Measurements from ENCODE around the gene TMTC3.

Gene TMTC3

GRCh38 chr12:88145567-88146505 lies 3.7 kb downstream of the TMTC3 start:
- peaks cover 10% of the 10 kb centered on the region for H3K79me2 ChIP-seq (ENCODE audit: control insufficient read depth, insufficient read depth, low read length)
- H3K4me2 ChIP-seq (ENCODE audit: low read length): no peak overlapping the region
- H3K79me1 ChIP-seq (ENCODE audit: low read length): no peaks in the 10 kb centered on the region
- no peak overlapping the region for H3K4me3 ChIP-seq (ENCODE audit: low read length)
- H3K23ac ChIP-seq (ENCODE audit: low read length): no peak overlapping the region
- H4K8ac ChIP-seq (ENCODE audit: low read depth, low read length): no peak overlapping the region
- no peak overlapping the region for H2AK5ac ChIP-seq (ENCODE audit: low read length)
- H3K18ac ChIP-seq (ENCODE audit: low read length): peak overlapping the region; percentile 61
- H2BK5ac ChIP-seq (ENCODE audit: low read length): peak overlapping the region; percentile 44
- H3K27ac ChIP-seq (ENCODE audit: low read depth, low read length): peak overlapping the region; percentile 20
- peaks cover 1% of the 10 kb centered on the region for H3K4me1 ChIP-seq (ENCODE audit: control insufficient read depth, low read depth, low read length)
- WGBS (ENCODE audit: extremely low coverage, insufficient coverage, low lambda C conversion rate): no CpG with 5 or more reads among the region's 5 CpGs
- H4K5ac ChIP-seq (ENCODE audit: low read length): no peak overlapping the region
- H3K27me3 ChIP-seq (ENCODE audit: insufficient read depth, low read length, poor library complexity): no peaks in the 10 kb centered on the region
- H3K56ac ChIP-seq (ENCODE audit: low read length): peak overlapping the region; percentile 15
- no peak overlapping the region for H2BK120ac ChIP-seq (ENCODE audit: low read depth, low read length)
- H3K9ac ChIP-seq (ENCODE audit: low read length): no peak overlapping the region
- no peaks in the 10 kb centered on the region for H3K36me3 ChIP-seq (ENCODE audit: control insufficient read depth, insufficient read depth, low read length)
- peak overlapping the region; percentile 68 for H3K4ac ChIP-seq (ENCODE audit: low read depth, low read length)
- H2BK15ac ChIP-seq (replicated peaks; ENCODE audit: low read depth): no peak overlapping the region
- peak; percentile 58 for DNase-seq

GRCh38 chr12:88150063-88150462 lies 8.0 kb downstream of the TMTC3 start:
- Histone ChIP-seq H2BK120ac (ENCODE audit: low read depth, low read length) (no peak overlapping the region), H2BK15ac (replicated peaks; ENCODE audit: low read depth) (no peak overlapping the region), H3K79me1 (ENCODE audit: low read length) (no peaks in the 10 kb centered on the region), H4K5ac (ENCODE audit: low read length) (no peak overlapping the region), H3K56ac (ENCODE audit: low read length) (no peak overlapping the region), H3K9ac (ENCODE audit: low read length) (no peak overlapping the region), H3K4me1 (ENCODE audit: control insufficient read depth, low read depth, low read length) (no peaks in the 10 kb centered on the region), H3K4ac (ENCODE audit: low read depth, low read length) (no peak overlapping the region), H3K18ac (ENCODE audit: low read length) (no peak overlapping the region), H3K27ac (ENCODE audit: low read depth, low read length) (no peak overlapping the region), H4K8ac (ENCODE audit: low read depth, low read length) (no peak overlapping the region), H2AK5ac (ENCODE audit: low read length) (no peak overlapping the region), H3K23ac (ENCODE audit: low read length) (no peak overlapping the region), H3K4me2 (ENCODE audit: low read length) (no peak overlapping the region), H3K27me3 (ENCODE audit: insufficient read depth, low read length, poor library complexity) (no peaks in the 10 kb centered on the region), H3K79me2 (ENCODE audit: control insufficient read depth, insufficient read depth, low read length) (peaks cover 4% of the 10 kb centered on the region), H3K4me3 (ENCODE audit: low read length) (no peak overlapping the region), H3K36me3 (ENCODE audit: control insufficient read depth, insufficient read depth, low read length) (no peaks in the 10 kb centered on the region), H2BK5ac (ENCODE audit: low read length) (no peak overlapping the region)
- no CpG with 5 or more reads among the region's 2 CpGs for WGBS (ENCODE audit: extremely low coverage, insufficient coverage, low lambda C conversion rate)
- peak; percentile 21 for DNase-seq

GRCh38 chr12:88153959-88154358 lies 11.9 kb downstream of the TMTC3 start:
- peaks cover 3% of the 10 kb centered on the region for H3K79me2 ChIP-seq (ENCODE audit: control insufficient read depth, insufficient read depth, low read length)
- no peak overlapping the region for H2BK5ac ChIP-seq (ENCODE audit: low read length)
- DNase-seq: no peak
- H2BK15ac ChIP-seq (replicated peaks; ENCODE audit: low read depth): no peak overlapping the region
- H3K4me2 ChIP-seq (ENCODE audit: low read length): no peak overlapping the region
- no peak overlapping the region for H4K5ac ChIP-seq (ENCODE audit: low read length)
- no peak overlapping the region for H3K9ac ChIP-seq (ENCODE audit: low read length)
- H3K56ac ChIP-seq (ENCODE audit: low read length): no peak overlapping the region
- no peaks in the 10 kb centered on the region for H3K4me1 ChIP-seq (ENCODE audit: control insufficient read depth, low read depth, low read length)
- H2BK120ac ChIP-seq (ENCODE audit: low read depth, low read length): no peak overlapping the region
- H4K8ac ChIP-seq (ENCODE audit: low read depth, low read length): no peak overlapping the region
- no peaks in the 10 kb centered on the region for H3K36me3 ChIP-seq (ENCODE audit: control insufficient read depth, insufficient read depth, low read length)
- no CpG with 5 or more reads among the region's 3 CpGs for WGBS (ENCODE audit: extremely low coverage, insufficient coverage, low lambda C conversion rate)
- H3K18ac ChIP-seq (ENCODE audit: low read length): no peak overlapping the region
- no peak overlapping the region for H3K27ac ChIP-seq (ENCODE audit: low read depth, low read length)
- no peak overlapping the region for H2AK5ac ChIP-seq (ENCODE audit: low read length)
- H3K27me3 ChIP-seq (ENCODE audit: insufficient read depth, low read length, poor library complexity): no peaks in the 10 kb centered on the region
- H3K4ac ChIP-seq (ENCODE audit: low read depth, low read length): no peak overlapping the region
- no peak overlapping the region for H3K4me3 ChIP-seq (ENCODE audit: low read length)
- H3K79me1 ChIP-seq (ENCODE audit: low read length): no peaks in the 10 kb centered on the region
- no peak overlapping the region for H3K23ac ChIP-seq (ENCODE audit: low read length)

- Histone ChIP-seq H3K4me1 (ENCODE audit: control insufficient read depth, low read depth, low read length) (no peaks in the 10 kb centered on the region), H3K4ac (ENCODE audit: low read depth, low read length) (no peak overlapping the region), H3K27ac (ENCODE audit: low read depth, low read length) (no peak overlapping the region), H3K56ac (ENCODE audit: low read length) (no peak overlapping the region), H3K79me1 (ENCODE audit: low read length) (no peaks in the 10 kb centered on the region), H3K18ac (ENCODE audit: low read length) (peak overlapping the region; percentile 56), H3K27me3 (ENCODE audit: insufficient read depth, low read length, poor library complexity) (no peaks in the 10 kb centered on the region), H3K36me3 (ENCODE audit: control insufficient read depth, insufficient read depth, low read length) (no peaks in the 10 kb centered on the region), H2BK5ac (ENCODE audit: low read length) (no peak overlapping the region), H2BK120ac (ENCODE audit: low read depth, low read length) (no peak overlapping the region), H2AK5ac (ENCODE audit: low read length) (no peak overlapping the region), H3K9ac (ENCODE audit: low read length) (no peak overlapping the region), H3K23ac (ENCODE audit: low read length) (no peak overlapping the region), H3K4me2 (ENCODE audit: low read length) (no peak overlapping the region), H4K5ac (ENCODE audit: low read length) (no peak overlapping the region), H3K4me3 (ENCODE audit: low read length) (no peak overlapping the region), H4K8ac (ENCODE audit: low read depth, low read length) (no peak overlapping the region), H3K79me2 (ENCODE audit: control insufficient read depth, insufficient read depth, low read length) (peaks cover 3% of the 10 kb centered on the region), H2BK15ac (replicated peaks; ENCODE audit: low read depth) (no peak overlapping the region)
- no peak for DNase-seq
- WGBS (ENCODE audit: extremely low coverage, insufficient coverage, low lambda C conversion rate): no CpG with 5 or more reads among the region's 1 CpG
These were observed 14.1 kb downstream of the TMTC3 start for GRCh38 chr12:88156075-88156654.

GRCh38 chr12:88163371-88163770 lies 21.3 kb downstream of the TMTC3 start:
- H2BK15ac ChIP-seq (replicated peaks; ENCODE audit: low read depth): peak overlapping the region; percentile 57
- H3K9ac ChIP-seq (ENCODE audit: low read length): no peak overlapping the region
- H4K5ac ChIP-seq (ENCODE audit: low read length): no peak overlapping the region
- H3K4me3 ChIP-seq (ENCODE audit: low read length): no peak overlapping the region
- H2BK5ac ChIP-seq (ENCODE audit: low read length): no peak overlapping the region
- no peak overlapping the region for H2AK5ac ChIP-seq (ENCODE audit: low read length)
- no peak overlapping the region for H4K8ac ChIP-seq (ENCODE audit: low read depth, low read length)
- peak overlapping the region; percentile 73 for H2BK120ac ChIP-seq (ENCODE audit: low read depth, low read length)
- WGBS (ENCODE audit: extremely low coverage, insufficient coverage, low lambda C conversion rate): no CpG with 5 or more reads among the region's 2 CpGs
- H3K79me2 ChIP-seq (ENCODE audit: control insufficient read depth, insufficient read depth, low read length): no peaks in the 10 kb centered on the region
- no peaks in the 10 kb centered on the region for H3K27me3 ChIP-seq (ENCODE audit: insufficient read depth, low read length, poor library complexity)
- H3K4me1 ChIP-seq (ENCODE audit: control insufficient read depth, low read depth, low read length): no peaks in the 10 kb centered on the region
- no peak overlapping the region for H3K18ac ChIP-seq (ENCODE audit: low read length)
- no peak overlapping the region for H3K23ac ChIP-seq (ENCODE audit: low read length)
- no peak overlapping the region for H3K56ac ChIP-seq (ENCODE audit: low read length)
- H3K4me2 ChIP-seq (ENCODE audit: low read length): no peak overlapping the region
- no peak for DNase-seq
- no peak overlapping the region for H3K4ac ChIP-seq (ENCODE audit: low read depth, low read length)
- no peaks in the 10 kb centered on the region for H3K79me1 ChIP-seq (ENCODE audit: low read length)
- H3K36me3 ChIP-seq (ENCODE audit: control insufficient read depth, insufficient read depth, low read length): no peaks in the 10 kb centered on the region
- H3K27ac ChIP-seq (ENCODE audit: low read depth, low read length): no peak overlapping the region

Data from mesendoderm (in vitro differentiated cells).